GM13977 (cell line): ENCODE measurements around the gene AGBL1.

ENCODE experiments used
- DNase-seq: peaks from one replicate; pipeline ENCODE4 v3.0.0; 2012; ENCODE audit warnings: low spot score
- CTCF ChIP-seq: IDR thresholded peaks from 2 replicates; pipeline ENCODE4 v1.5.1; 2012; ENCODE audit warnings: mild to moderate bottlenecking, control low read depth; ENCODE audit not compliant: insufficient read depth; ENCODE audit errors: extremely low read depth, missing control alignments
- in situ Hi-C: fragments of 300-500 bp; cut with MboI; formaldehyde crosslinking; loops from one replicate; pipeline ENCODE4 v1.12.0; 2022; ENCODE audit warnings: low sequenced_read_pairs, low pct_unique_long_range_greater_than_20kb, mixed read lengths, inconsistent platforms; ENCODE audit not compliant: unreplicated experiment

The AGBL1 gene

GRCh38 chr15:86538141-86538540, 458.5 kb downstream of the AGBL1 start:
- no peak for TF ChIP-seq CTCF
- in situ Hi-C loops: no loop called here
- no peak for DNase-seq

GRCh38 chr15:86540840-86541467, 461.3 kb downstream of the AGBL1 start:
- in situ Hi-C loops: no loop called here
- no peak for TF ChIP-seq CTCF
- no peak for DNase-seq

GRCh38 chr15:86541540-86541939, 461.9 kb downstream of the AGBL1 start:
- in situ Hi-C loops: no loop called here
- DNase-seq: no peak
- no peak for TF ChIP-seq CTCF

GRCh38 chr15:86550075-86550474, 470.4 kb downstream of the AGBL1 start:
- DNase-seq: no peak
- in situ Hi-C loops: no loop called here
- no peak for TF ChIP-seq CTCF

- in situ Hi-C loops: no loop called here
- no peak for DNase-seq
- no peak for TF ChIP-seq CTCF
Measured at GRCh38 chr15:86553108-86553507, 473.4 kb downstream of the AGBL1 start.

GRCh38 chr15:86555098-86555497, 475.4 kb downstream of the AGBL1 start:
- DNase-seq: no peak
- no peak for TF ChIP-seq CTCF
- in situ Hi-C loops: no loop called here
